ENCODE measurements around the gene NIF3L1. TPM values are rescaled to one million over a fixed set of nuclear protein-coding genes. Genes with fewer than 3 reads are reported as not detected.

The NIF3L1 gene
- total RNA-seq, 1 experiment from 2014 or later: 57.4 TPM

Other genes starting within 250 kb of the NIF3L1 start
- gene BZW1, start 77.5 kb upstream of the NIF3L1 start, total RNA-seq (2014; rRNA removed; shearing (Covaris generic)): 327 and 428 TPM in 2 replicates
- 21.1 and 43.6 TPM in 2 replicates for gene CLK1, start 24.7 kb upstream of the NIF3L1 start, total RNA-seq (2014; rRNA removed; shearing (Covaris generic))
- 61.4 and 83.7 TPM in 2 replicates for gene PPIL3, start 294 bp upstream of the NIF3L1 start, total RNA-seq (2014; rRNA removed; shearing (Covaris generic))
- gene ORC2, start 74.3 kb downstream of the NIF3L1 start, total RNA-seq (2014; rRNA removed; shearing (Covaris generic)): 12.2 and 16.3 TPM in 2 replicates
- 2.2 and 6.1 TPM in 2 replicates for gene HYCC2, start 182.3 kb downstream of the NIF3L1 start, total RNA-seq (2014; rRNA removed; shearing (Covaris generic))
- 136 and 151 TPM in 2 replicates for gene NDUFB3, start 182.6 kb downstream of the NIF3L1 start, total RNA-seq (2014; rRNA removed; shearing (Covaris generic))
- gene CFLAR, start 226.8 kb downstream of the NIF3L1 start, total RNA-seq (2014; rRNA removed; shearing (Covaris generic)): 11.1 and 16.9 TPM in 2 replicates